HUES6 (cell line): ENCODE results near the gene HECTD1.
A peak's percentile ranks its signal among the peaks of the same experiment; 100 is the strongest.
"Not testable (repeated sequence)": the region's sequence is repeated elsewhere in the genome, so short reads cannot be mapped to it uniquely, and the experiment has no call there.

ENCODE experiments used
- H3K27ac ChIP-seq: 2 replicates; pipeline ENCODE4 v1.7.0; 2013; ENCODE audit warnings: low read depth, mild to moderate bottlenecking, low read length, inconsistent platforms
- H3K27me3 ChIP-seq: 2 replicates; pipeline ENCODE4 v1.6.1; 2013; ENCODE audit warnings: low read length; ENCODE audit not compliant: control insufficient read depth, insufficient read depth
- H3K36me3 ChIP-seq: 2 replicates; pipeline ENCODE4 v1.6.1; 2013; ENCODE audit warnings: low read length; ENCODE audit not compliant: control insufficient read depth, insufficient read depth
- H3K4me1 ChIP-seq: 2 replicates; pipeline ENCODE4 v1.6.1; 2013; ENCODE audit warnings: low read length; ENCODE audit not compliant: control insufficient read depth, insufficient read depth
- H3K4me3 ChIP-seq: 2 replicates; pipeline ENCODE4 v1.5.1; 2013; ENCODE audit warnings: low read depth, low read length
- H3K9ac ChIP-seq: one replicate; pipeline ENCODE4 v1.6.1; 2013; ENCODE audit warnings: mild to moderate bottlenecking, low read length
- H3K9me3 ChIP-seq: 2 replicates; pipeline ENCODE4 v1.6.1; 2013; ENCODE audit warnings: low read depth, low read length; ENCODE audit not compliant: control insufficient read depth, insufficient read depth

HECTD1 gene

DNA sequence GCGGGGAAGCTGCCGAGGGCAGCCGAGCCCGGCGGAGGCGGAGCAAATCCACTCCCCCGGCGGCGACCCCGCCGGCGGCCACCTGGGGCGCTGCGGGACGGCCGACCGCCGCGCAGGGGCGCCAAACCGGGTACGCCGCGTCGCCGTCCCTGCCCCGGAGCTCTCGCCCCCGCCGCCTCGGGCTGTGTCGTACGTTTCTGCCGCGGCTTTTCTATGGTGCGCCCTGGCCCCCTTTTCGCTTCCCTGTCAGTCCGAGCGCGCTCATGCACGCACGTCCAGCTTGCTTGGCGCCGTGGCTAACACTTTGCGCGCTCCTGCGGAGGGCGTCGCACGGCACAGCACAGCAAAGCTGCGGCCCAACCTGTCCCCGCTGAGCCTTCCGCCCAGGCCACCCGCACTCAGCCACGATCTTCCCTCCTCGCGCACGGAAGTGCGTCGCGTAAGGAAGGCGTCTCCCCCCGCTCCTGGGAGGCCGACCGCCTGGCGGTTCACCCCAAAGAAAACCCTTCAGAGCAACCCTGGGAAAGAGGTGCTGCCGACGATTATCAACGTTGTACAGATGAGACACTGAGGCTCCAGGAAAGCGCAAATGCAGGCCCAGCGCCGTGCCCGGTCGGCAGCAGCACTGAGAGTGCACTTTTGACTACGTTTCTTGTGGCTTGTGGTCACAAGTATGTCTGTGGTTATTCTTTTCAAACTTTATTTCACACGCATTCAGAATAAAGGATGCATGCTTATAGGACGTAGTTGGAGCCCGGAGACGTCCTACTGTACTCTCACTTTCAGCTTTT lies at the start of gene HECTD1:
Gene HECTD1, minus strand, starts transcription at position 39 of the 791 bp plus-strand sequence. CDS start 1,857 bp downstream, outside the sequence.
- peak within 1 kb of the TSS; percentile 99 for H3K9ac ChIP-seq
- peaks cover 11% of the 10 kb centered on the region for H3K36me3 ChIP-seq
- H3K27ac ChIP-seq: peak within 1 kb of the TSS; percentile 99
- peak within 1 kb of the TSS; percentile 72 for H3K4me3 ChIP-seq
- peaks cover 12% of the 10 kb centered on the region; the same call in 1 of the 2 replicates for H3K4me1 ChIP-seq
- no peaks in the 10 kb centered on the region for H3K9me3 ChIP-seq
- no peaks in the 10 kb centered on the region for H3K27me3 ChIP-seq

DNA sequence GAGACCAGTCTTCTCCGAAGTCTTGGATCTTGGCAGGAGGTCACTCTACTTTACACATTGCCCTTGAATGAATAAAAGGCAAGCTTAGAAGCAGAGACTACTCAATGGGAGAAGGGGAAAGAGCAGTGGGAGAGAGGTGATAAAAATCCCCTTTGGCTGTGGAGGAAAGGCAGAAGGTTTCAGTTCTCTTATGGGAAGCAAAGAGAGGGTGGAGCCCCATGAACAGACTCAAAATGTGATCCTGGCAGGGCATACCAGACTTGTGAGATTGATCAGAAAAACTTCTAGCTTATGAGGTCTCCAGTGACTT lies 49.6 kb upstream of the HECTD1 start:
- Histone ChIP-seq H3K4me3 (no peak overlapping the region), H3K9me3 (0 out of 2 replicates have a peak, but pooled peaks cover 6% of the 10 kb centered on the region), H3K27ac (no peak overlapping the region), H3K4me1 (peaks cover 3% of the 10 kb centered on the region; the same call in 1 of the 2 replicates), H3K36me3 (no peaks in the 10 kb centered on the region), H3K9ac (no peak overlapping the region), H3K27me3 (no peaks in the 10 kb centered on the region)

DNA sequence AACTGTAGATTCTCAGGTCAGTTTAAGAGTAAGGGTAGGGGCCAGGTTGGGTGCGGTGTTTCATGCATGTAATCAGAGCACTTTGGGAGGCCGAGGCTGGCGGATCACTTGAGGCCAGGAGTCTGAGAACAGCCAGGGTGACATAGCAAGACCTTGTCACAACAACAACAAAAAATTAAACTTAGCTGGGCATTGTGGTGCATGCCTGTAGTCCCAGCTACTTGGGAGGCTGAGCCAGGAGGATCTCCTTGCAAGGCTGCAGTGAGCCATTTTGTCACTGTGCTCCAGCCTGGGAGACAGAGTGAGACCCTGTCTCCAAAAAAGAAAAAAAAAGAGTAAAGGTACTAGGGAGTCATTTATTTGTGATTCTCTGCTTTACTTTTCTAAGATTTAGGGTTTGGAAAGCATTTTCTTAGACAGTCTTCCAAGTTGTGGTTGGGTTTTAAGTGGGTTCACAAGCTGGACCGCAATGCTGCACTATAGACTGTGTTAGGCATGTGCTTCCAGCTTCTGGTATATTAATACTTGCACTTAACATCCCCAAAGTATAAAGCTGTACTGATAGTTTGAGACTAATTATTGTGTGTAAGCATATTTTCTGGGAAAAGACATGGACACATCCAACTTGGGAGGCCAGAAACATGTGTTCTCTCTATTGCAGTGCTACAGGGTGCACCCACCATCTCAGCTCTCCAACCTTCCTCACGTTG lies 49.1 kb upstream of the HECTD1 start:
- Histone ChIP-seq H3K4me1 (peaks cover 1% of the 10 kb centered on the region; the same call in 1 of the 2 replicates), H3K27me3 (no peaks in the 10 kb centered on the region), H3K9ac (no peak overlapping the region), H3K27ac (no peak overlapping the region), H3K36me3 (no peaks in the 10 kb centered on the region), H3K9me3 (0 out of 2 replicates have a peak, but pooled peaks cover 6% of the 10 kb centered on the region), H3K4me3 (no peak overlapping the region)

DNA sequence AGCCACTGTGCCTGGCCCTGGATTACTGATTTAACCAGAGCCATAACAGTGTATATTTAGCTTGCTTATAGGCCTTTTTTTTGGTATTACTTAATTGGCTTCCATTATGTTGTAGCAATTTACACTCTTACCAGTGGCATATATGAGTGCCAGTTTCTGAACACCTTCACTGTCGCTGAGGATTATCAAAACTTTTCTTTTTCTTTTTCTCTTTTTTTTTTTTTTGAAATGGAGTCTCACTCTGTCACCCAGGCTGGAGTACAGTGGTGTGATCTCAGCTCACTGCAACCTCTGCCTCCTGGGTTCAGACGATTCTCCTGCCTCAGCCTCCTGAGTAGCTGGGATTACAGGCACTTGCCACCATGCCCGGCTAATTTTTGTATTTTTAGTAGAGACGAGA lies 48.3 kb upstream of the HECTD1 start:
- not testable (repeated sequence) for H3K9me3 ChIP-seq, H3K27me3 ChIP-seq, H3K4me1 ChIP-seq, H3K4me3 ChIP-seq, H3K27ac ChIP-seq, H3K36me3 ChIP-seq, H3K9ac ChIP-seq

DNA sequence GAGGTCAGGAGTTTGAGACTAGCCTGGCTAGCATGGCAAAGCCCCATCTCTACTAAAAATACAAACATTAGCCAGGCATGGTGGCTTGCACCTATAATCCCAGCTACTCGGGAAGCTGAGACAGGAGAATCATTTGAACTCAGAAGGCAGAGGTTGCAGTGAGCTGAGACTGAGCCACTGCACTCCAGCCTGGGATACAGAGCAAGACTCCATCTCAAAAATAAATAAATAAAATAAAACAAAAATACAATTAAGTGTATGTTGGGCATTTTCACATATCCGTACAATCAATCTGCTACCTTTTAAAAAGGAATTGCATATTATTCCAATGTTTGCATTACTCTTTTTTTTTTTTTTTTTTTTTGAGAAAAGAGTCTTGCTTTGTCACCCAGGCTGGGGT lies 47.7 kb upstream of the HECTD1 start:
- Histone ChIP-seq H3K27ac (no peak overlapping the region), H3K36me3 (no peaks in the 10 kb centered on the region), H3K4me3 (no peak overlapping the region), H3K9me3 (0 out of 2 replicates have a peak, but pooled peaks cover 4% of the 10 kb centered on the region), H3K9ac (no peak overlapping the region), H3K27me3 (no peaks in the 10 kb centered on the region), H3K4me1 (no peaks in the 10 kb centered on the region)

DNA sequence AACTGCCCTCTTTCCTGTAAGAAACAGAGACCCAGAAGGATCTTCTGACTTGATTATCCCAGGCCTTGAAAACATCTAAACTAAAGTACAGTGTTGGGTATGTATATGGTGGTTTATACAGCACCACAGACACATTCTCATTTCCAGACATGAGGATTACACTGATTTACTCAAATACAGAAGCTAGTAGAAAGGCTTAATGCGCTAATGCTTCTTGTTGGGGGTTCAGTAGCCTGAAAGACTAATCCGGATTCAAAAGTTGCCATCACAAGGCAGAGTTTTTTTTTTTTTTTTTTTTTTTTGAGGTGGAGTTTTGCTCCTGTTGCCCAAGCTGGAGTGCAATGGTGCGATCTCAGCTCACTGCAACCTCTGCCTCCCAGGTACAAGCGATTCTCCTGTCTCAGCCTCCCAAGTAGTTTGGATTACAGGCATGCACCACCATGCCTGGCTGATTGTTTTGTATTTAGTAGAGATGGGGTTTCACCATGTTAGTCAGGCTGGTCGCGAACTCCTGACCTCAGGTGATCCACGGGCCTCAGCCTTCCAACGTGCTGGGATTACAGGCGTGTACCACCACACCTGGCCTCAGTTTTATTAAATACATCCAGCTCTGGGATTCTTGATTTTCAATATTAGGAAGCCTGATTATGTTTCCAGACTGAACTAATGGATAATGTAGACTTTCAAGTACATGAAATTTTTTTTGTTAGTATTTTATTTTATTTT lies 46.3 kb upstream of the HECTD1 start:
- Histone ChIP-seq H3K36me3 (no peaks in the 10 kb centered on the region), H3K27me3 (no peaks in the 10 kb centered on the region), H3K27ac (no peak overlapping the region), H3K4me3 (no peak overlapping the region), H3K9me3 (no peaks in the 10 kb centered on the region), H3K4me1 (no peaks in the 10 kb centered on the region), H3K9ac (no peak overlapping the region)

DNA sequence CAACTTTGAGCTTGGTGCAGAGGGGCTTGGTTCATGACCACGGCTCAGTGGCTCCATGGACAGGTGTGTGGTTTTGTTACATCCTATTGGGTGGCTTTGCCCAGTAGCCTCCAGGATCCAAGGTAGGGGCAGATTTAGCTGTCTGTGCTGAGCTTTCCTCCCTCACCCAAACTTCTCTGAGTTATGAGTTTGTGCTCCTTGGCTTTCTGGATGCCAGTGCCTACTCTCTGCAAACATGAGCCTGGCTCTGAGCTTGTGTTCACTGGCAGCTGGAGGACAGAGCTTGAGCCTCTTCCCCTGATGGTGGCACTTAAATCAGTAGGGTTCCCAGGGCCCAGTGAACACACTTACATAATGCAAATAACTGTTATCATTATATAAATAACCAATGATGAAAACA lies 45.3 kb upstream of the HECTD1 start:
- Histone ChIP-seq H3K36me3 (no peaks in the 10 kb centered on the region), H3K4me3 (no peak overlapping the region), H3K27me3 (no peaks in the 10 kb centered on the region), H3K9me3 (no peaks in the 10 kb centered on the region), H3K4me1 (no peaks in the 10 kb centered on the region), H3K9ac (no peak overlapping the region), H3K27ac (no peak overlapping the region)

DNA sequence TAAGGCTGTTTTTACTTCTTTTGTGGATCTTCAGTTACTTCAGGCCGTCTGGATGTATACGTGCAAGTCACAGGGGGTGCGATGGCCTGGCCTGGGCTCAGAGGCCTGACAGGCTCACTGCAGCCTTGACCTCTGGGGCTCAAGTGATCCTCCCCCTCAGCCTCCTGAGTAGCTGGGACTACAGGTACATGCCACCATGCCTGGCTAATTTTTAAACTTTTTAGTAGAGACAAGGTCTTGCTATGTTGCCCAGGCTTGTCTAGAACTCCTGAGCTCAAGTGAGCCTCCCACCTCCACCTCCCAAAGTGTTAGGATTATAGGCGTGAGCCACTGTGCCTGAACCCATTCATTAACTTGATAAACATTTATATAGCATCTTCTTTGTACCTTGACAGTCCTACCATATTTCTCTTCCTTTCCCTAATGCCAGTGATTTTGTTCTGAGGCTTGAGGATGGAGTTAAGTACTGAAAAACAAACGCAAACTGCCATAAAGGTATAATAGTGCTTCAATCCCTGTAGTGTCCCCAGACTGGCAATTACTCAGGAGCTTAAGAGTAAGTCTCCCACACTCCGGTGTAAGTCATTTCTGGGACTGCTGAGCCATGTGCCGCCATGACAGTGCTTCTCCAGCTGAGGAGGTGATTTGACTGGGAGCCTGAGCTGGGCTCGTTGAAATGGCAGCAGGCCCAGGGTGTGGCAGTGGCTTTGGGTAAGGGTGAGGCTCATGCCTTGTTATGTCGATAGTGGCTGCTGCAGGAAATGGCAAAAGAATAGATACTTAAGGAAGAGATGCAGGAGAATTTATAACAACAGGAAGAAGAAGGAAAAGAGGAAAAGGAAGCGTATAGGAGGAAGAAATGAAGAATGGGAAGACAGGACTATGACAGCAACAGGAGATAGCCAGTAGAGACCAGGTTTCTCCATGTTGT lies 43.7 kb upstream of the HECTD1 start:
- Histone ChIP-seq H3K9ac (no peak overlapping the region), H3K36me3 (no peaks in the 10 kb centered on the region), H3K4me1 (no peaks in the 10 kb centered on the region), H3K27ac (no peak overlapping the region), H3K9me3 (no peaks in the 10 kb centered on the region), H3K4me3 (no peak overlapping the region), H3K27me3 (no peaks in the 10 kb centered on the region)

DNA sequence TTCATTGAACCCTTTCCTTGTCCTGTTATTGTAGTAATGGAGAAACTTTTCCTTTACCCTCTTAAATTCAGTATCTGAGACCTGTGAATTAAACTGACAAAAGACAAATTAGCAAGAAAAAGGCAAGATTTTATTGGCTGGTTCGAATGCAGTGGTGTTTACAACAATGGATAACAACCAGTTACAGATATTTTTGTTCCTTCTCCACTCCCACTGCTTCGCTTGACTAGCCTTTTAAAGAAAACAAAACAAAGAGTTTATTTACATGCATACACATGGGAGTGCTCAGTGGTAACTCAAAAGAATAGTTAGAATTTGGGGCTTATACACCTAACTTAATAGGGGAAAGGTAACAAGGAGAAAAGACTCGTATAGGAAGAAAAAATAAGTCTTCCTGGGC lies 37.0 kb upstream of the HECTD1 start:
- Histone ChIP-seq H3K36me3 (no peaks in the 10 kb centered on the region), H3K4me3 (no peak overlapping the region), H3K9me3 (no peaks in the 10 kb centered on the region), H3K27me3 (no peaks in the 10 kb centered on the region), H3K27ac (peak overlapping the region; percentile 47; the same call in 1 of the 2 replicates), H3K9ac (peak overlapping the region; percentile 55), H3K4me1 (peaks cover 11% of the 10 kb centered on the region)

DNA sequence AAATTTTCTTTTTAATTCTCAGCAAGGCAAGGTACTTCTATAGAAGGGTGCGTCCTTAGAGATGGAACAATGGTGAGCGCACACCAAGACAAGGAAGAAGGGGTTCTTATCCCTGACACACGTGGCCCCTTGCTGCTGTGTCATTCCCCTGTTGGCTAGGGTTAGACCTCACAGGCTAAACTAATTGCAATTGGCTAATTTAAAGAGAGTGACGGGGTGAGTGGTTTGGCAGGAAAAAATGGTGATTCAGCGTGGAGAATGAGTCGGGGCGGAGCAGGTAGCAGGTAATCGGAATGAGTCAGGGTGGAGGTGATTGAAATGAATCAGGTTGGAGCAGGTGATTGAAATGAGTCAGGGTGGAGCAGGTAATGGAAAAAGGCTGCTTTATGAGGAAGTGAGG lies 36.3 kb upstream of the HECTD1 start:
- H3K36me3 ChIP-seq: no peaks in the 10 kb centered on the region
- H3K4me3 ChIP-seq: no peak overlapping the region
- H3K27ac ChIP-seq: 0 out of 2 replicates have a peak overlapping the region, but pooled peaks have one; percentile 47
- H3K27me3 ChIP-seq: no peaks in the 10 kb centered on the region
- H3K9me3 ChIP-seq: no peaks in the 10 kb centered on the region
- H3K9ac ChIP-seq: peak overlapping the region; percentile 55
- H3K4me1 ChIP-seq: peaks cover 11% of the 10 kb centered on the region
